CD4-positive, CD25-positive, alpha-beta regulatory T cell (primary cell): Measurements from ENCODE around the gene TBP. TPM values are rescaled to one million over a fixed set of nuclear protein-coding genes. Genes with fewer than 3 reads are reported as not detected.
A peak's percentile ranks its signal among the peaks of the same experiment; 100 is the strongest.

Source experiments
- ATAC-seq, 2 donors: fragments of 150-1000 bp; cut with Tn5 transposase; one replicate each; pipeline ENCODE4 v1.10.0; 2021; ENCODE audit warnings: low read depth in 2 of 2, moderate number of reproducible peaks in 2 of 2, moderate library complexity in 1 of 2
- DNase-seq, 3 donors: peaks; one replicate each; pipeline versions ENCODE4 v3.0.0 to v3.0.0-alpha.2; 2012 to 2022; ENCODE audit warnings: mixed read lengths in 1 of 3
- H3K27ac ChIP-seq: one replicate; pipeline ENCODE4 v1.7.0; 2013; ENCODE audit warnings: mild to moderate bottlenecking, low read length; ENCODE audit not compliant: insufficient read depth, poor library complexity, severe bottlenecking
- H3K27me3 ChIP-seq: one replicate; pipeline ENCODE4 v1.7.0; 2013; ENCODE audit warnings: low read length; ENCODE audit not compliant: control insufficient read depth, insufficient read depth
- H3K36me3 ChIP-seq: one replicate; pipeline ENCODE4 v1.7.0; 2013; ENCODE audit warnings: mild to moderate bottlenecking, low read length, moderate library complexity; ENCODE audit not compliant: control insufficient read depth, insufficient read depth
- H3K4me1 ChIP-seq: 2 replicates; pipeline ENCODE4 v1.7.0; 2013; ENCODE audit warnings: mild to moderate bottlenecking, low read length; ENCODE audit not compliant: insufficient read depth, control insufficient read depth, poor library complexity, severe bottlenecking
- H3K4me3 ChIP-seq: one replicate; pipeline ENCODE4 v1.7.0; 2013; ENCODE audit warnings: low read depth, mild to moderate bottlenecking, low read length, moderate library complexity
- H3K9me3 ChIP-seq, 2 experiments: 1 replicate in 1 of 2; 2 replicates in 1 of 2; pipeline ENCODE4 v1.7.0; 2013; ENCODE audit warnings: low read length in 2 of 2, mild to moderate bottlenecking in 1 of 2, moderate library complexity in 1 of 2; ENCODE audit not compliant: control insufficient read depth in 2 of 2
- H3K27ac Mint-ChIP-seq, 3 donors: one replicate each; pipeline ENCODE4 v1.8.0; 2020 to 2022; ENCODE audit warnings: mild to moderate bottlenecking in 3 of 3, mixed read lengths in 3 of 3, moderate library complexity in 2 of 3
- H3K27me3 Mint-ChIP-seq: one replicate; pipeline ENCODE4 v1.8.0; 2022; ENCODE audit warnings: mild to moderate bottlenecking, mixed read lengths
- H3K36me3 Mint-ChIP-seq: one replicate; pipeline ENCODE4 v1.8.0; 2020; ENCODE audit warnings: mixed read lengths
- H3K4me1 Mint-ChIP-seq, 4 donors: one replicate each; pipeline ENCODE4 v1.8.0; 2020 to 2022; ENCODE audit warnings: mixed read lengths in 4 of 4, mild to moderate bottlenecking in 1 of 4
- H3K4me3 Mint-ChIP-seq, 4 donors: one replicate each; pipeline ENCODE4 v1.8.0; 2020 to 2022; ENCODE audit warnings: mild to moderate bottlenecking in 4 of 4, mixed read lengths in 4 of 4, moderate library complexity in 3 of 4
- H3K9me3 Mint-ChIP-seq, 7 donors: one replicate each; pipeline ENCODE4 v1.8.0; 2020 to 2022; ENCODE audit warnings: mixed read lengths in 7 of 7, mild to moderate bottlenecking in 3 of 7, moderate library complexity in 2 of 7
- polyA plus RNA-seq, 4 donors: library from polyadenylated mRNA; unstranded; fragments of 300-500 nt; fragmentation: Illumina TruSeq; gene quantifications; one replicate each; pipeline ENCODE4 v1.2.3, GENCODE V29; 2021
- total RNA-seq: library from RNA; stranded (reverse); gene quantifications from one replicate; pipeline ENCODE4 v1.2.3, GENCODE V29; 2022

The TBP gene
- total and polyA plus RNA-seq, 5 donors from 2014 or later: 15.6 to 25.5 (median 20.8) TPM

DNA sequence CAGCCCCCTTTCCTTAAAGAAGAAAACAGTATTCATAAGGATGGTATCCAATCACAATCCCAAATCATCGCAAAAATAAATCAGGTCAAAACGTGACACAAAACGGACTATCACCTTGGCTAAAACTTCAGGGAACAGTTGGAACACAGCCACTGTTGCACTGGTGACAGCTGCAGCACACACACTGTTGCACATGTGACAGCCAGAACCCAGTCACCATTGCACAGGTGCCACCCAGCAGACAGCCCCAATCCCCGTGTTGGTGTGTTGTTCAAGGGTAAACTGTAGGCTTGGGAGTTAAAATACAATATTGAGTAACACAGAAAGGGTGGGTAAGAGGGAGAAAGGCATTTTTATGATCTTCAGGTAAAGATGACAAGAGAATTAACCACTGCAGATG is 16.8 kb upstream of the TBP start:
- H3K27me3 Mint-ChIP-seq: no peaks in the 10 kb centered on the region
- no peak overlapping the region for H3K4me3 Mint-ChIP-seq
- ATAC-seq (no peak), DNase-seq (no peak)
- H3K36me3 Mint-ChIP-seq: peaks cover 47% of the 10 kb centered on the region
- no peak overlapping the region for H3K27ac ChIP-seq
- H3K27me3 ChIP-seq: no peaks in the 10 kb centered on the region
- H3K27ac Mint-ChIP-seq: no peak overlapping the region
- H3K4me1 Mint-ChIP-seq: peaks cover 16 to 30% (median 18%) of the 10 kb centered on the region in 4 donors
- H3K36me3 ChIP-seq: peaks cover 96% of the 10 kb centered on the region
- H3K4me3 ChIP-seq: no peak overlapping the region
- H3K4me1 ChIP-seq: no peaks in the 10 kb centered on the region
- H3K9me3 Mint-ChIP-seq: no peaks in the 10 kb centered on the region
- H3K9me3 ChIP-seq: no peaks in the 10 kb centered on the region

DNA sequence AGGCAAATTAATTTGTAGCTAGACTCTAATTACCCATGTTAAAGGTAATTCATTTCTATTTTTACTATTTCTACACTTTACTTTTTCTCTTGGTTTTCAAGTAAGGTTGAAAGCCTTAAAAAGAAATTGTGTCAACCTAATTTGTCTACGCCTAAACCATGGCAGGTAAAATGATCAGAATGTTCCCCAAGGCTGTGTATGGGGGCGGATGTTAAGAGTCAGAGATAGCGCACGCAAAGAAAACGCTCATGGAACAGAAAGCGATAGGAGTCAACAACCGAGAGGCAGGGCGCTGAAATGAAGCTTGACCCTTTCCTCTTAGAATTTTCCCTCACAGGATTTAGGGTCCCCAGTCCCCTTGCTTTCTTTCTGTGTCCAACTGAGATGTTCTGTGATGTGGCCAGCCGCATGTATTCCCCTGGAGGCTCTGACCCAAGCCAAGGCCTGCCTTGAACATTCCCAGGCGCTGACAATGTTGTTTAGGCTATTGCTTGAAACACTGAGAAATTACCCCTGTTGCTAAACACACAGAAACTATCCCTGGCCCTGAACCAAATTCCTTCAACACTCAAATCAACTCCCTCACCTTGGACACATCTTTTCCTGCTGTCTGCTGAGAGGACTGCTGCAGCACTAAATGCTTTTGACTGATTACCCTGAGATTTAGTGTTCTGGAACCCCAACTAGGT is 12.0 kb upstream of the TBP start:
- H3K9me3 ChIP-seq: no peaks in the 10 kb centered on the region
- H3K9me3 Mint-ChIP-seq: no peaks in the 10 kb centered on the region
- H3K4me1 Mint-ChIP-seq: peaks cover 18 to 28% (median 28%) of the 10 kb centered on the region in 4 donors
- no peaks in the 10 kb centered on the region for H3K27me3 Mint-ChIP-seq
- no peak overlapping the region for H3K27ac ChIP-seq
- no peaks in the 10 kb centered on the region for H3K27me3 ChIP-seq
- no peak overlapping the region for H3K4me3 Mint-ChIP-seq
- ATAC-seq (no peak), DNase-seq (no peak)
- H3K4me1 ChIP-seq: no peaks in the 10 kb centered on the region
- peaks cover 35% of the 10 kb centered on the region for H3K36me3 Mint-ChIP-seq
- peaks cover 96% of the 10 kb centered on the region for H3K36me3 ChIP-seq
- no peak overlapping the region for H3K4me3 ChIP-seq
- H3K27ac Mint-ChIP-seq: peak overlapping the region in 1 of 3 donors; percentile 51

DNA sequence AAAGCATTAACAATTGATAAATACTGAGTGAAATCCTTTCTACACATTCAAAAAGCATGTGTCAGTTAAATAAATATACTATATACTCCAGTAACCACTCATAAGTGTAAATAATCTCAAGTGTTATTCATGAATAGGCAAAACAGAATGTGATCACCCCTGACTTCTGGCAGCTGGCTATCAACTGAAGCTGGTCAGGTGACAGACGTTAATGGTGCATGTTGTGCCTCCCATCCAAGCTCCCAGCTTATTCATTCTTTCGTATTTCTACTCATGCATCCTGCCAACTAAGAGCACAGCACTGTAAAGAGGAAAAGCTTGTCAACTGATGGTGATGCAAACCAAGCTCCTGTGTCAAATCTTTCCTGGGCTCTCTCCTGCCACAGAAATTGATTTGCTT is 8.8 kb upstream of the TBP start:
- no peaks in the 10 kb centered on the region for H3K9me3 ChIP-seq
- Mint-ChIP-seq H3K9me3 (no peaks in the 10 kb centered on the region), H3K4me1 (peaks cover 28 to 53% (median 38%) of the 10 kb centered on the region in 4 donors), H3K27me3 (no peaks in the 10 kb centered on the region), H3K36me3 (peaks cover 41% of the 10 kb centered on the region), H3K4me3 (no peak overlapping the region), H3K27ac (no peak overlapping the region)
- H3K27me3 ChIP-seq: no peaks in the 10 kb centered on the region
- no peak overlapping the region for H3K27ac ChIP-seq
- H3K4me1 ChIP-seq: peaks cover 14% of the 10 kb centered on the region
- no peak for ATAC-seq
- no peak for DNase-seq
- peaks cover 83% of the 10 kb centered on the region for H3K36me3 ChIP-seq
- H3K4me3 ChIP-seq: no peak overlapping the region

DNA sequence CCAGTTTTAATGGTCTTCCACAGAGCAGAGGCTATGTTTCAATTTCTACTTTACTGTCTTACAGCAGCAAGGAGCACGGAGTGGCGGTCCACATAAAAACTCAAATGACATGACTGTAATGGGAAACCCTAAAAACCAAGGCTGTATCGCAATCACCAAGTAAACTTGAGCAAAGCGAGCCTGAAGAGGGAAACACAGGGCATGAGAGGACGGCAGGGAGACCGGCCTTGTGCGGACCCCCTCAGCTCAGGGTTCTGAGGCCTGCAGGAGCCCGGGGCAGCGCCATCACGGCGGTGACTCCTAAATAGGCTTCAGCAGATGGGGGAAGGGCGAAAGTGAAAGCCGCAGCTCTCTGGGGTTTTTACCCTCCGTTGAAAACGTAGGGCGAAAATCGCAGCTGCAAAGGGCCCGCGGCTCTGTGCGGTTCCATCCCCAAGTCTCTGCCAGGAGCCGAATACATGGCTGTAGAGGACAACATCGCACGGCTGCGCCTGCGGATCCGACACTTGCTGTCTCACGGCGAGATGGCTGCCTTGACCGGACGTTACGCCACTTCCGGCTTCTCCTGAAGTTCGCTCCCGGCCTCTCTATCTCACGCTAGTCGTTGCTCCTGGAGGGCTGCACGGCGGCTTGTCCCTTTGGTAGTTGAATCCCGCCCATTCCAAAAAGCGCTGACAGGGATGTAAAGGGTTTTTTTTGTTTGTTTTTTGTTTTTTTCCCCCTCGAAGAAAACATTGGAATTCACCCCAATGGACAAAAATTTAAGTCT is 1.2 kb upstream of the TBP start, which contains the start of gene PSMB1:
Gene PSMB1 (minus strand): TSS at position 543 of the 769 bp plus-strand sequence. CDS start 65 bp downstream, at position 478.
- no peak within 1 kb of the TSS for H3K27ac Mint-ChIP-seq
- peaks cover 8 to 44% (median 33%) of the 10 kb centered on the region in 4 donors for H3K4me1 Mint-ChIP-seq
- no peak within 1 kb of the TSS for H3K4me3 Mint-ChIP-seq
- peaks cover 48% of the 10 kb centered on the region for H3K4me1 ChIP-seq
- no peaks in the 10 kb centered on the region for H3K9me3 Mint-ChIP-seq
- no peaks in the 10 kb centered on the region for H3K27me3 ChIP-seq
- peak in 1 of 2 donors; percentile 17 for ATAC-seq
- H3K36me3 Mint-ChIP-seq: peaks cover 12% of the 10 kb centered on the region
- H3K27ac ChIP-seq: peak within 1 kb of the TSS; percentile 99
- no peaks in the 10 kb centered on the region for H3K27me3 Mint-ChIP-seq
- peaks cover 18% of the 10 kb centered on the region for H3K36me3 ChIP-seq
- no peaks in the 10 kb centered on the region for H3K9me3 ChIP-seq
- H3K4me3 ChIP-seq: peak within 1 kb of the TSS; percentile 99
- DNase-seq: peak; percentile 77 to 90 (median 78)

DNA sequence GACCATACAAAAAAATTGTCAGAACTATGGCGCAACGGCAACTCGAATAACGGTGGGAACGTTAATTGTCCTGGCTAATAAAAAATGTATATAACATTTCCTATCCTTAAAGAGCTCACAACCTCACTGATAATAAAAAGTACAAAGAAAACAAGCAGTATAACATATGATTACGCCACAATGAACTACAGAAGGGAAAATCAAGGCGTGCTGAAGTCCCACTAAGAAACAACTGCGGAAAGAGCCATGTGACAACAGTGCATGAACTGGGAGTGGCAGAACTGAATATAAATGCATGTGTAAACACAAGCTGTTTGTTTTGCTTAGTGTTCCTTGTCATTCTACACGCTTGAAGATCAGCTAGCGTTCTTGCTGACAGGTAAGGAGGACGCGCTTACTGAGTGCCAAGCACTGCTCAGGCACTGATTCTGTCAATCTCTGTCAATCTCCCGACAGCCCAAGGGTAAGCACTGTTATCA is 596 bp upstream of the TBP start:
- H3K27me3 ChIP-seq: no peaks in the 10 kb centered on the region
- DNase-seq (no peak), ATAC-seq (peak; percentile 66 to 67)
- H3K27me3 Mint-ChIP-seq: no peaks in the 10 kb centered on the region
- no peaks in the 10 kb centered on the region for H3K9me3 Mint-ChIP-seq
- H3K36me3 Mint-ChIP-seq: peaks cover 13% of the 10 kb centered on the region
- no peak overlapping the region for H3K27ac Mint-ChIP-seq
- peaks cover 46% of the 10 kb centered on the region for H3K4me1 ChIP-seq
- H3K4me3 Mint-ChIP-seq: no peak overlapping the region
- H3K27ac ChIP-seq: peak overlapping the region; percentile 99
- no peaks in the 10 kb centered on the region for H3K9me3 ChIP-seq
- peak overlapping the region; percentile 99 for H3K4me3 ChIP-seq
- H3K4me1 Mint-ChIP-seq: peaks cover 3 to 42% (median 34%) of the 10 kb centered on the region in 4 donors
- peaks cover 19% of the 10 kb centered on the region for H3K36me3 ChIP-seq

DNA sequence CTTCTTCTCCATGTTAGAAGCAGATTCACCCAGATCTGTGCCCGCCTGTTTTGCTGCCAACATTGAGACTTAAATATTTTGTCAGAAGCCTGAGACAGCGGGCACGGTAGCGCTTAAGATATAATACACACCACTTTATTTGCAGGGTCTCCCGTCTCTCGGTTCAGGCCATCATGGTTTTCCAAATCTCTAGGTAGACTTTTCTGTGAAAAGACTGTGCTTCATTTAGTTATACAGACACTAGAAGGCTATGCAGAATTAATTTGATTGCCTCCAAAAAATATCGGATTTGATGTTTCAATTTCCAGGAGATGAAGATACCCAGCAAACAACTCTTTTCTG is 598 bp downstream of the TBP start:
- Mint-ChIP-seq H3K9me3 (no peaks in the 10 kb centered on the region), H3K4me3 (no peak overlapping the region), H3K27ac (no peak overlapping the region), H3K36me3 (peaks cover 12% of the 10 kb centered on the region), H3K27me3 (no peaks in the 10 kb centered on the region), H3K4me1 (peaks cover 0 to 41% (median 30%) of the 10 kb centered on the region in 4 donors)
- no peak for ATAC-seq
- H3K9me3 ChIP-seq: no peaks in the 10 kb centered on the region
- H3K36me3 ChIP-seq: peaks cover 12% of the 10 kb centered on the region
- H3K27me3 ChIP-seq: no peaks in the 10 kb centered on the region
- no peak for DNase-seq
- peak overlapping the region; percentile 77 for H3K4me3 ChIP-seq
- peaks cover 41% of the 10 kb centered on the region for H3K4me1 ChIP-seq
- peak overlapping the region; percentile 99 for H3K27ac ChIP-seq

DNA sequence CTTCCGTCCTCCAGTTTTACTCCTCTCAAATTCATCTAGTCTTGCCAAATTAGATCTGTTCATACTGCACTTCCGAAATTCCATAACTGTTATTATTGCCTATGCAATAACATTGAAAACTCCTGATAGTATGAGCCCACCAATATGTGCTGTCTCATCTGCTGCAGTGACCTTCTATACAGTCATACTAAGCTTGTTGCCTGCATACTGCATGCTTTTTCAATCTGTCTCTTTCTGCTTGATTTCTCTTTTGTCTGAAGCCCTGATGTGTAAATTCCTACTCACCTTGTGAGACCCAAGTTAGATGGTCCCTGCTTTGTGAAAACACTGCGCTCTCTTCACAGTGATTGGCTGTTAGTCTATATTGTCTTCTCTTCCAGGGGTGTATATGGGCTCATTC is 1.1 kb downstream of the TBP start:
- H3K4me3 Mint-ChIP-seq: no peak overlapping the region
- Histone ChIP-seq H3K4me1 (peaks cover 35% of the 10 kb centered on the region), H3K27ac (no peak overlapping the region), H3K9me3 (no peaks in the 10 kb centered on the region), H3K27me3 (no peaks in the 10 kb centered on the region), H3K4me3 (peak overlapping the region; percentile 77), H3K36me3 (peaks cover 12% of the 10 kb centered on the region)
- peaks cover 15% of the 10 kb centered on the region for H3K36me3 Mint-ChIP-seq
- no peaks in the 10 kb centered on the region for H3K27me3 Mint-ChIP-seq
- DNase-seq (no peak), ATAC-seq (no peak)
- H3K9me3 Mint-ChIP-seq: no peaks in the 10 kb centered on the region
- no peak overlapping the region for H3K27ac Mint-ChIP-seq
- H3K4me1 Mint-ChIP-seq: peaks cover 0 to 40% (median 27%) of the 10 kb centered on the region in 4 donors
